GM12878 (cell line): Measurements from ENCODE around the gene KHK.

ENCODE experiments used
- BCL3 ChIP-seq: IDR thresholded peaks from 2 replicates; pipeline ENCODE4 v1.6.1; 2011; ENCODE audit warnings: borderline replicate concordance, low read depth, mild to moderate bottlenecking, moderate library complexity, low read length; ENCODE audit not compliant: insufficient read depth, poor library complexity, severe bottlenecking
- E2F4 ChIP-seq: IDR thresholded peaks from 2 replicates; pipeline ENCODE4 v1.6.1; 2012; ENCODE audit warnings: low read depth, low read length, improper control_type of control experiment
- HCFC1 ChIP-seq: fragments of 150-350 bp; IDR thresholded peaks from 2 replicates; pipeline ENCODE4 v1.6.1; 2014; ENCODE audit warnings: low read length
- JUNB ChIP-seq: IDR thresholded peaks from 2 replicates; pipeline ENCODE4 v1.6.1; 2016; ENCODE audit warnings: antibody characterized with exemption, mild to moderate bottlenecking
- PAX5 ChIP-seq: IDR thresholded peaks from 2 replicates; pipeline ENCODE4 v1.6.1; 2011; ENCODE audit warnings: low read depth, low read length, borderline replicate concordance
- PBX3 ChIP-seq: IDR thresholded peaks from 2 replicates; pipeline ENCODE4 v1.6.1; 2011; ENCODE audit warnings: mild to moderate bottlenecking, low read depth, low read length, moderate library complexity; ENCODE audit not compliant: insufficient replicate concordance
- POLR2A ChIP-seq: IDR thresholded peaks from 2 replicates; pipeline ENCODE4 v1.6.1; 2011; ENCODE audit warnings: low read depth, mild to moderate bottlenecking, low read length
- POLR2AphosphoS5 ChIP-seq: IDR thresholded peaks from 2 replicates; pipeline ENCODE4 v1.6.1; 2011; ENCODE audit warnings: mild to moderate bottlenecking, low read length, inconsistent platforms
- REST ChIP-seq: IDR thresholded peaks from 2 replicates; pipeline ENCODE4 v1.6.1; 2012; ENCODE audit warnings: mild to moderate bottlenecking, low read depth, low read length
- RFX5 ChIP-seq: IDR thresholded peaks from 2 replicates; pipeline ENCODE4 v1.6.1; 2011; ENCODE audit warnings: low read depth, low read length, improper control_type of control experiment
- USF1 ChIP-seq: IDR thresholded peaks from 2 replicates; pipeline ENCODE4 v1.6.1; 2011; ENCODE audit warnings: borderline replicate concordance, low read depth, mild to moderate bottlenecking, moderate library complexity, mixed read lengths, low read length; ENCODE audit not compliant: insufficient read depth; ENCODE audit errors: extremely low read length
- TF ChIP-seq, protein P1 (sequence below), 3 experiments: IDR thresholded peaks in 2 of 3; conservative IDR thresholded peaks in 1 of 3; 2 replicates each; pipeline ENCODE4 v1.5.1; 2011; ENCODE audit warnings: low read depth in 3 of 3, low read length in 3 of 3, mild to moderate bottlenecking in 3 of 3, control low read depth in 2 of 3, moderate library complexity in 2 of 3, inconsistent platforms in 1 of 3, mixed read lengths in 1 of 3; ENCODE audit not compliant: control insufficient read depth in 2 of 3, insufficient read depth in 1 of 3; ENCODE audit errors: extremely low read depth in 1 of 3
- TF ChIP-seq, protein P2 (sequence below): fragments of 450-650 bp; IDR thresholded peaks from 2 replicates; pipeline ENCODE4 v1.6.1; 2017; ENCODE audit warnings: mild to moderate bottlenecking, moderate library complexity
- TF ChIP-seq, protein P3 (sequence below): IDR thresholded peaks from 2 replicates; pipeline ENCODE4 v1.6.1; 2012; ENCODE audit warnings: low read depth, low read length, improper control_type of control experiment

GRCh38 chr2:27040282-27040681, 46.3 kb upstream of the KHK start:
- TF ChIP-seq JUNB, result no peak
- TF ChIP-seq, protein P1, sequence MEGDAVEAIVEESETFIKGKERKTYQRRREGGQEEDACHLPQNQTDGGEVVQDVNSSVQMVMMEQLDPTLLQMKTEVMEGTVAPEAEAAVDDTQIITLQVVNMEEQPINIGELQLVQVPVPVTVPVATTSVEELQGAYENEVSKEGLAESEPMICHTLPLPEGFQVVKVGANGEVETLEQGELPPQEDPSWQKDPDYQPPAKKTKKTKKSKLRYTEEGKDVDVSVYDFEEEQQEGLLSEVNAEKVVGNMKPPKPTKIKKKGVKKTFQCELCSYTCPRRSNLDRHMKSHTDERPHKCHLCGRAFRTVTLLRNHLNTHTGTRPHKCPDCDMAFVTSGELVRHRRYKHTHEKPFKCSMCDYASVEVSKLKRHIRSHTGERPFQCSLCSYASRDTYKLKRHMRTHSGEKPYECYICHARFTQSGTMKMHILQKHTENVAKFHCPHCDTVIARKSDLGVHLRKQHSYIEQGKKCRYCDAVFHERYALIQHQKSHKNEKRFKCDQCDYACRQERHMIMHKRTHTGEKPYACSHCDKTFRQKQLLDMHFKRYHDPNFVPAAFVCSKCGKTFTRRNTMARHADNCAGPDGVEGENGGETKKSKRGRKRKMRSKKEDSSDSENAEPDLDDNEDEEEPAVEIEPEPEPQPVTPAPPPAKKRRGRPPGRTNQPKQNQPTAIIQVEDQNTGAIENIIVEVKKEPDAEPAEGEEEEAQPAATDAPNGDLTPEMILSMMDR (IDR thresholded peaks at IDR 0.05 in 2 of 3, conservative IDR thresholded peaks at IDR 0.05 in 1 of 3; ENCODE audit: control insufficient read depth in 2 of 3, extremely low read depth in 1 of 3, insufficient read depth in 1 of 3, low read depth in 3 of 3, low read length in 3 of 3), result no peak
- TF ChIP-seq REST, result no peak
- TF ChIP-seq, protein P2, sequence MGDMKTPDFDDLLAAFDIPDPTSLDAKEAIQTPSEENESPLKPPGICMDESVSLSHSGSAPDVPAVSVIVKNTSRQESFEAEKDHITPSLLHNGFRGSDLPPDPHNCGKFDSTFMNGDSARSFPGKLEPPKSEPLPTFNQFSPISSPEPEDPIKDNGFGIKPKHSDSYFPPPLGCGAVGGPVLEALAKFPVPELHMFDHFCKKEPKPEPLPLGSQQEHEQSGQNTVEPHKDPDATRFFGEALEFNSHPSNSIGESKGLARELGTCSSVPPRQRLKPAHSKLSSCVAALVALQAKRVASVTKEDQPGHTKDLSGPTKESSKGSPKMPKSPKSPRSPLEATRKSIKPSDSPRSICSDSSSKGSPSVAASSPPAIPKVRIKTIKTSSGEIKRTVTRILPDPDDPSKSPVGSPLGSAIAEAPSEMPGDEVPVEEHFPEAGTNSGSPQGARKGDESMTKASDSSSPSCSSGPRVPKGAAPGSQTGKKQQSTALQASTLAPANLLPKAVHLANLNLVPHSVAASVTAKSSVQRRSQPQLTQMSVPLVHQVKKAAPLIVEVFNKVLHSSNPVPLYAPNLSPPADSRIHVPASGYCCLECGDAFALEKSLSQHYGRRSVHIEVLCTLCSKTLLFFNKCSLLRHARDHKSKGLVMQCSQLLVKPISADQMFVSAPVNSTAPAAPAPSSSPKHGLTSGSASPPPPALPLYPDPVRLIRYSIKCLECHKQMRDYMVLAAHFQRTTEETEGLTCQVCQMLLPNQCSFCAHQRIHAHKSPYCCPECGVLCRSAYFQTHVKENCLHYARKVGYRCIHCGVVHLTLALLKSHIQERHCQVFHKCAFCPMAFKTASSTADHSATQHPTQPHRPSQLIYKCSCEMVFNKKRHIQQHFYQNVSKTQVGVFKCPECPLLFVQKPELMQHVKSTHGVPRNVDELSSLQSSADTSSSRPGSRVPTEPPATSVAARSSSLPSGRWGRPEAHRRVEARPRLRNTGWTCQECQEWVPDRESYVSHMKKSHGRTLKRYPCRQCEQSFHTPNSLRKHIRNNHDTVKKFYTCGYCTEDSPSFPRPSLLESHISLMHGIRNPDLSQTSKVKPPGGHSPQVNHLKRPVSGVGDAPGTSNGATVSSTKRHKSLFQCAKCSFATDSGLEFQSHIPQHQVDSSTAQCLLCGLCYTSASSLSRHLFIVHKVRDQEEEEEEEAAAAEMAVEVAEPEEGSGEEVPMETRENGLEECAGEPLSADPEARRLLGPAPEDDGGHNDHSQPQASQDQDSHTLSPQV, result no peak
- no peak for TF ChIP-seq POLR2A
- TF ChIP-seq PBX3, result no peak
- TF ChIP-seq E2F4, result no peak
- TF ChIP-seq USF1, result no peak
- no peak for TF ChIP-seq RFX5
- TF ChIP-seq POLR2AphosphoS5, result no peak
- TF ChIP-seq, protein P3, sequence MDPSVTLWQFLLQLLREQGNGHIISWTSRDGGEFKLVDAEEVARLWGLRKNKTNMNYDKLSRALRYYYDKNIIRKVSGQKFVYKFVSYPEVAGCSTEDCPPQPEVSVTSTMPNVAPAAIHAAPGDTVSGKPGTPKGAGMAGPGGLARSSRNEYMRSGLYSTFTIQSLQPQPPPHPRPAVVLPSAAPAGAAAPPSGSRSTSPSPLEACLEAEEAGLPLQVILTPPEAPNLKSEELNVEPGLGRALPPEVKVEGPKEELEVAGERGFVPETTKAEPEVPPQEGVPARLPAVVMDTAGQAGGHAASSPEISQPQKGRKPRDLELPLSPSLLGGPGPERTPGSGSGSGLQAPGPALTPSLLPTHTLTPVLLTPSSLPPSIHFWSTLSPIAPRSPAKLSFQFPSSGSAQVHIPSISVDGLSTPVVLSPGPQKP, result no peak
- no peak for TF ChIP-seq BCL3
- no peak for TF ChIP-seq PAX5
- no peak for TF ChIP-seq HCFC1
